Psoas muscle (tissue), 8 donors: Measurements from ENCODE around the gene MED25. TPM values are rescaled to one million over a fixed set of nuclear protein-coding genes. Genes with fewer than 3 reads are reported as not detected.

Experiments
- ATAC-seq, 4 donors: fragments of 200-7000 bp; cut with Tn5 transposase; one replicate each; pipeline ENCODE4 v1.9.1; 2020; ENCODE audit warnings: moderate library complexity in 3 of 4, mild to moderate bottlenecking in 2 of 4
- DNase-seq, 2 donors: peaks; one replicate each; pipeline ENCODE4 v3.0.0-alpha.2; 2020
- H3K27ac ChIP-seq: fragments of 200-600 bp; one replicate; pipeline ENCODE4 v1.8.0; 2022
- H3K27me3 ChIP-seq, 3 donors: fragments of 200-600 bp in 1 of 3; one replicate each; pipeline versions ENCODE4 v1.6.1 to v1.8.0; 2013 to 2022; ENCODE audit warnings: low read length in 2 of 3, mild to moderate bottlenecking in 2 of 3, moderate library complexity in 1 of 3; ENCODE audit not compliant: insufficient read depth in 3 of 3
- H3K36me3 ChIP-seq, 2 donors: fragments of 200-600 bp in 1 of 2; one replicate each; pipeline versions ENCODE4 v1.6.1 to v1.8.0; 2013 to 2022; ENCODE audit warnings: low read depth in 1 of 2, mild to moderate bottlenecking in 1 of 2, moderate library complexity in 1 of 2; ENCODE audit not compliant: insufficient read depth in 1 of 2
- H3K4me1 ChIP-seq: fragments of 200-600 bp; one replicate; pipeline ENCODE4 v1.8.0; 2022
- H3K4me3 ChIP-seq: fragments of 200-600 bp; one replicate; pipeline ENCODE4 v1.8.0; 2022; ENCODE audit warnings: mild to moderate bottlenecking
- H3K9me3 ChIP-seq: fragments of 200-600 bp; one replicate; pipeline ENCODE4 v1.8.0; 2022
- CTCF ChIP-seq: fragments of 200-600 bp; IDR thresholded peaks from one replicate; pipeline ENCODE4 v1.8.0; 2022; ENCODE audit warnings: antibody characterized with exemption
- WGBS, 3 donors: extraction: QIAGEN DNeasy Blood & Tissue Kit; methylation state at CpG; one replicate each; pipeline versions ENCODE4 v1.1.6 to v1.1.7; 2013; 5-methylcytosine and 5-hydroxymethylcytosine counted together
- intact Hi-C, 2 donors: fragments of 100-400 bp; cut with DNase I; formaldehyde crosslinking; loops; one replicate each; pipeline versions ENCODE4 v1.11.0 to v1.14.2; 2022
- polyA plus RNA-seq, 3 donors: library from polyadenylated mRNA; stranded (reverse); fragments of 200-250 nt; gene quantifications; one replicate each; pipeline ENCODE4 v1.2.3, GENCODE V29; 2013
- total RNA-seq, 4 donors: library from RNA; stranded (reverse); fragmentation: NEBNext Ultra II Directional in 2 of 4; extraction: Animal tissue kit (Norgen Biotek cat#: 25700) in 2 of 4; gene quantifications; one replicate each; pipeline versions ENCODE4 v1.2.1 to v1.2.4, GENCODE V29; 2021 to 2023
- donor health status: healthy with polysubstance abuse.
- donor health status: DM: no; HTN: no; CAD: no; lungs with moderate emphysema.
- donor health status: Bipolar disorder and iron deficiency.
- donor health status: healthy.
- donor health status: DM: yes; HTN: yes; CAD: no.
- donor health status: DM: no; HTN: no; CAD: no.
- donor health status: DM: no; HTN: no; CAD: no.
- donor health status: DM: yes; HTN: yes; CAD: no.

The MED25 gene
- total and polyA plus RNA-seq, 7 donors = 24.5 to 125 (median 76.8) TPM

DNA sequence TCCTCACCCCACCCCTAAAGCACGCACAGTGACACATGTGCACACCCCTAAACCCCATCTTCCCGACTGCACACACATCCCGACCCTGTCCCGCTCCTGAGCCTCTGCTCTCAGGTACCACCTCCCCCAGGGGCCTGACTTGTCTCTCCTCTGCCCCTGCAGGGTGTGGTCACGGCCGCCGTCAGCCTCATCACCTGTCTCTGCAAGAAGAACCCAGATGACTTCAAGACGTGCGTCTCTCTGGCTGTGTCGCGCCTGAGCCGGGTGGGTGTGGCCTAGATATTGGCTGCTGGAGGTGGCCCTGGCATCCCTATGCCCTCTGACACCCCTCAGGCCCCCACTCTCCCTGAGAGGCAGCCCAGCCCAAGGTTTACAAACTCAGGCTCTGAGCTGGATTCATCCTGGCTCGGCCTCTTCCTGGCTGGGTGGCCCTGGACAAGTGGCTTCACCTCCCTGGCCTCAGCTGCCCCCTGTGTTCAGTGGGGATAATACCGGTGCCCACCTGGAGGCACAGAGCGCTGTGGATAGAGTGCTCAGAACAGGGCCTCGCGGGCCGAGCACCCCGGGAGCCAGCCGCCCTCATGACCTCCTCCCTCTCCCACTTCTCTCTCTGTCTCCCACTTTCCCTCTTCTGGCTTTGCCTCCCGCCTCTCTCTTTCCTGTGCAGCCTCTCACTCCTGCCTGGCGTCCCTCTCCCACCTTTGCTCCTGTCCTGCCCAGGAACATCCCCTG, 25.1 kb upstream of the MED25 start:
- H3K4me3 ChIP-seq = no peak overlapping the region
- no peak for TF ChIP-seq CTCF
- DNase-seq (no peak), ATAC-seq (peak in 2 of 4 donors; percentile 5 to 8)
- 92 to 95% (median 92%) methylated on average over 21 to 22 of the region's 22 CpGs for WGBS, 3 donors
- H3K9me3 ChIP-seq = no peaks in the 10 kb centered on the region
- intact Hi-C loops = no loop called here
- H3K27ac ChIP-seq = no peak overlapping the region
- peaks cover 3 to 83% of the 10 kb centered on the region in 2 donors for H3K36me3 ChIP-seq
- no peaks in the 10 kb centered on the region for H3K4me1 ChIP-seq
- no peaks in the 10 kb centered on the region for H3K27me3 ChIP-seq

DNA sequence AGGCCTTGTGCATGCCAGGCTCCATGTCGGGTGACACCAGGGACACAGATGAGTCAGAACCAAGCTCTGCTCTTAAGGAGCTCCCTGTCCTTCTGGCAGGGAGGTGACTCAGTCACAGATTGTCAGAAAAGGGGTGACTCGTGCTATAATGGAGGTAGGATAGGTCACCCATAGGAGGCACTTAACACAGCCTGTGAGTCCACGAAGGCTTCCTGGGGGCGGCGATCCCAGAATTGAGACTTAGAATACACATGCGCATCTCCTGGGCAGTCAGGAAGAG, 24.6 kb upstream of the MED25 start:
- peaks cover 3 to 83% of the 10 kb centered on the region in 2 donors for H3K36me3 ChIP-seq
- H3K27ac ChIP-seq = no peak overlapping the region
- intact Hi-C loops = no loop called here
- no peak overlapping the region for H3K4me3 ChIP-seq
- no peaks in the 10 kb centered on the region for H3K9me3 ChIP-seq
- no peak for TF ChIP-seq CTCF
- ATAC-seq (peak; percentile 30 to 72 (median 60)), DNase-seq (no peak)
- WGBS, 3 donors = 94 to 95% (median 94%) methylated on average over 6 of the region's 6 CpGs
- no peaks in the 10 kb centered on the region for H3K4me1 ChIP-seq
- no peaks in the 10 kb centered on the region for H3K27me3 ChIP-seq

DNA sequence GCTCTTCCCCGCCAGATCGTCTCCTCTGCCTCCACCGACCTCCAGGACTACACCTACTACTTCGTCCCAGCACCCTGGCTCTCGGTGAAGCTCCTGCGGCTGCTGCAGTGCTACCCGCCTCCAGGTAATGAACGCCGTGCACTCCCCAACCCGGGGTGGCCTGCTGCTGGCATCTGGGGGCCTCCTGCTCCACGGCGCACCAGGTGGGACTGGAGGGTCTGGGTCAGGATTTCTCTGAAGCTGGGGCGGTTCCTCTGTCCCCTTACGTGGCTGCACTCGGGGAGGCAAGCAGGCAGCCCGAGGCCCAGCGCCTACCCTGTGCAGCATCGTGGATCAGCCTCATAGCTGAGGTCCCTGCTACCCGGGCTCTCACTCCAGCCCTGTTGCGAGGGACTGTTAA, 22.5 kb upstream of the MED25 start:
- H3K27me3 ChIP-seq = no peaks in the 10 kb centered on the region
- TF ChIP-seq CTCF = no peak
- 91 to 94% (median 93%) methylated on average over 20 of the region's 20 CpGs for WGBS, 3 donors
- ATAC-seq (no peak), DNase-seq (no peak)
- no peak overlapping the region for H3K27ac ChIP-seq
- H3K9me3 ChIP-seq = no peaks in the 10 kb centered on the region
- intact Hi-C loops = no loop called here
- peaks cover 3 to 95% of the 10 kb centered on the region in 2 donors for H3K36me3 ChIP-seq
- H3K4me1 ChIP-seq = no peaks in the 10 kb centered on the region
- H3K4me3 ChIP-seq = no peak overlapping the region

DNA sequence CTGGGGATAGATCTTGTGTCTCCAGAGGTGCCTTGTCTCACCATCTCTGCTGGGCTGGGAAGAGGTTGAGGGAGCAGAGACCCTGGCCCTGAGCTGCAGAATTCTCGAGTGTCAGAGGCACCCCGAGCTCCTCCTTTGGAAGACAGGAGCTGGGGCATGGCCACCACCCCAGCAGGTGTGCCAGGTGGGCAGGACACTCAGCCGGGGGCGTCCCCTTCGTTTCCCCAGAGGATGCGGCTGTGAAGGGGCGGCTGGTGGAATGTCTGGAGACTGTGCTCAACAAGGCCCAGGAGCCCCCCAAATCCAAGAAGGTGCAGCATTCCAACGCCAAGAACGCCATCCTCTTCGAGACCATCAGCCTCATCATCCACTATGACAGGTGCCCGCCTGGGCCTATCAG, 19.5 kb upstream of the MED25 start:
- DNase-seq (no peak), ATAC-seq (no peak)
- TF ChIP-seq CTCF = no peak
- Histone ChIP-seq H3K27me3 (no peaks in the 10 kb centered on the region), H3K9me3 (no peaks in the 10 kb centered on the region), H3K4me1 (no peaks in the 10 kb centered on the region), H3K36me3 (peaks cover 0 to 90% of the 10 kb centered on the region in 2 donors), H3K4me3 (no peak overlapping the region), H3K27ac (no peak overlapping the region)
- intact Hi-C loops = no loop called here
- WGBS, 3 donors = 89 to 91% (median 90%) methylated on average over 11 of the region's 11 CpGs

DNA sequence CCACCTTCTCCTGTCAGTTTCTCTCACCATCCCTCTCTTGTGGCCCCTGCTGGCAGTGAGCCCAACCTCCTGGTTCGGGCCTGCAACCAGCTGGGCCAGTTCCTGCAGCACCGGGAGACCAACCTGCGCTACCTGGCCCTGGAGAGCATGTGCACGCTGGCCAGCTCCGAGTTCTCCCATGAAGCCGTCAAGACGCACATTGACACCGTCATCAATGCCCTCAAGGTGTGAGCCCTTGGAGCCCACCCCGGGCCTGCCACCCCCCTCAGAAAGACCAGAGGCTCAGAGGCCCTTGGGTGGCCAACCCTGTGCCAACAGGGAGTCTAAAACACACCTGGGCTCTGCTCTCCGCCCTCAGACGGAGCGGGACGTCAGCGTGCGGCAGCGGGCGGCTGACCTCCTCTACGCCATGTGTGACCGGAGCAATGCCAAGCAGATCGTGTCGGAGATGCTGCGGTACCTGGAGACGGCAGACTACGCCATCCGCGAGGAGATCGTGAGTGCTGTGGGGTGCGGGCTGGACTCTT, 18.8 kb upstream of the MED25 start:
- no peak for ATAC-seq
- Histone ChIP-seq H3K36me3 (peaks cover 0 to 89% of the 10 kb centered on the region in 2 donors), H3K4me3 (no peak overlapping the region), H3K4me1 (no peaks in the 10 kb centered on the region), H3K9me3 (no peaks in the 10 kb centered on the region), H3K27me3 (no peaks in the 10 kb centered on the region), H3K27ac (no peak overlapping the region)
- DNase-seq = no peak
- WGBS, 3 donors = 91 to 95% (median 93%) methylated on average over 28 of the region's 28 CpGs
- no peak for TF ChIP-seq CTCF
- intact Hi-C loops = no loop called here
